Fibroblast of skin of right quadriceps (primary cell): ENCODE results near the gene DYNC2LI1.
"Not testable (repeated sequence)": the region's sequence is repeated elsewhere in the genome, so short reads cannot be mapped to it uniquely, and the experiment has no call there.

Experiments used
- DNase-seq: peaks from one replicate; pipeline ENCODE4 v3.0.0-alpha.2; 2013

Gene DYNC2LI1

DNA sequence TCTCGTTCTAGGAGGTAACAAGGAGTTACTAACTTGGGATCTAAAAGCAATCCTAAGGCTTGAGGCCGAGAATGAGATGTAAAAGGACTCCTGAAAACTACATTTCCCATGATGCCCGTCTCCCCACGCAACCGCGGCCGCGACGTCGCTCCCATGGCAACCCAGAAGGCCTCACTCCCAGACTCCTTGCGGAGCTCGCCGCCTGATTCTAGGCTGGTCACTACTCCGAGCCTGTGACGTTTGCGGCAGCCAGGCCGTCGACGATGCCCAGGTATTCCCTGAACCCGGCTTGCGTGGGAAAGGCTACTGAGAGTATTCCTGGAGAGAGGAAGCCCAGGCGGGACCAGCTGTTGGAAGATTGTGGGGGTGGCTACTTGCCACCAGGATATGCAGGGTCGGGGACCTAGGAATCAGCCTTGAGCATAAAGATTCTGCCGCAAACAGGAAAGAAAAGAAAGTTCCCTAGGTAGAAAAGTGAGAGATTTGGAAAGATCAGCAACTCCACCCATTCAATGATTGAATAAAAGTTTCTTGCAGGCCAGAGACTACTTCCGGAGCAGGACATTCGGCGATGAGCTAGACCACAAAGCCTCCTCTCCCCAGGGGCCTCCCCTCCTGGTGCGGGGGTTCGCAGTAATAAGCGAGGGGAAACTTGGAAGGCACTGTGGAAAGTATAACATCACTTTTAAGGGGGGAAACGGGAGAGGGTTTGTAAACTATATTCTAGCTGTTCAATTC lies at the start of gene DYNC2LI1:
Gene DYNC2LI1, plus strand, starts transcription at position 164 of the 738 bp plus-strand sequence. Its CDS starts 100 bp downstream, at position 264.
- DNase-seq, result peak; percentile 87

GRCh38 chr2:43724728-43725526 lies 48.9 kb upstream of the DYNC2LI1 start:
- DNase-seq, result no peak

- no peak for DNase-seq
These were observed 48.1 kb upstream of the DYNC2LI1 start for GRCh38 chr2:43725711-43726246.

DNA sequence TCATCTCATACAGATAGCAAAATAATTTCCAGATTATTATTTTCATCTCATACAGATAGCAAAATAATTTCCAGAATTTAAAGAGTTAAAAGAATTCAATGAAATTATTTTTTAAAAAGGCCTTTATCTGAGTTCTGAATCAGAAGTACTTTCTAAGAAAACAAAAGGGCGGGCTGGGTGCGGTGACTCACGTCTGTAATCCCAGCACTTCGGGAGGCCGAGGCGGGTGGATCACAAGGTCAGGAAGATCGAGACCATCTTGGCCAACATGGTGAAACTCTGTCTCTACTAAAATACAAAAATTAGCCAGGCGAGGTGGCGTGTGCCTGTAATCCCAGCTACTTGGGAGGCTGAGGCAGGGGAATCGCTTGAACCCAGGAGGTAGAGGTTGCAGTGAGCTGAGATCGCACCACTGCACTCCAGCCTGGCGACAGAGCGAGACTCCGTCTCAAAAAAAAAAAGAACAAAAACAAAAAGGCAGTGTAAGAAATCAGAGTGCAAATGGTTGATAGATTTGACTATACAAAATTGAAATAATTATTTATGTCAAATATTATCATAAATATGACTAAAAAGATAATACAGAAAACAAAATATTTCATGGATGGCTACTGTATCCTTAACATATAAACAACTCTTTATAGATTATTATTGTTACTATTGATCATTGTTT lies 46.7 kb upstream of the DYNC2LI1 start:
- DNase-seq, result not testable (repeated sequence)

GRCh38 chr2:43727634-43728014 lies 46.2 kb upstream of the DYNC2LI1 start:
- no peak for DNase-seq

DNA sequence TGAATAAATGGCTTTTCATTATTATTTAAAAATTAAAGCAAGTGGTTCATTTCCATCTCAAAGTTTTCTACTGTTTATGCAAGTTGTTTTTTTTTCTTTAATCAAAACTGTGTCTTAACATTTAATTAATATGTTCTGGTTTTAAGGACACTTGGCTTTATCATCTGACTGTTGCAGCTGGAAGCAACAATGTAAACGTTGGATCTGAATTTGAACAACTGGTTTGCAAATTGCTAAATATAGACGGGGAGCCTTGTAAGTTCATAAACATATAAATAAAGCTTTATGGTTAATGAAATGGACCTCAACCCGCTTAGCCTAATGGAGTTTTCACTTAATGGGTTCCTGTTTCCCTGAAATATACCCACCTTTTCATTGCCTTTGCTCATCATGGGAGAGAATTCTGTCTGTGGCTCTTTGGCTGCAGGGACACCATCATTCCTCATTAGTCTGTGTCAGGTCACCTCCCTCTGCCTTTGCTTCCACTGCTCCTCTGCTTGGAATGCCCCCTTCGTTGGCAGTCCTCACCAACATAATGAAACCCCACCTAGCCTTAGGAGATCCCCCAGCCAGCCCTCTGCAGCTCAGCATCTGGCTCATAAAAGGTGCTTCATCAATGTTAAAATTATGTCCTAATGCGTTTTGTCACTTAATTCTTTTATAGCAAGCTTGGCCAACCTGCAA lies 44.2 kb upstream of the DYNC2LI1 start:
- no peak for DNase-seq

DNA sequence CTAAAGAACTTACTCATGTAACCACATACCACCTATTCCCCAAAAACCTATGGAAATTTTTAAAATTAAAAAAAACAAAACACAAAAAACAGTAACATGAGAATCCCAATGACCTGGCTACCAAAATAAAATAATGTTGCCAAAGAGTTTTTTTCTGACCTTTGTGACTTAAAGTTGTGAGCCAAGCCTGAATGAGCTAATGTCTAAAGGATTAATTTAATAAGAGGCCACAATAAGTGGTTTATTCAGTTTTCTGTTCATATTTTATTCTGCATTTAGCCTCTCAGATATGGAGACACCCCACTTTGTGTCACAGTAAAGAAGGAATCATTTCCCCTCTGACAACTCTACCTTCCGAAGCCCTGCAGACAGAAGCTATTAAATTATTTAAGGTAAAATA lies 42.6 kb upstream of the DYNC2LI1 start:
- DNase-seq, result no peak

- DNase-seq, result no peak
These were observed 37.2 kb upstream of the DYNC2LI1 start for GRCh38 chr2:43736637-43737036.

DNA sequence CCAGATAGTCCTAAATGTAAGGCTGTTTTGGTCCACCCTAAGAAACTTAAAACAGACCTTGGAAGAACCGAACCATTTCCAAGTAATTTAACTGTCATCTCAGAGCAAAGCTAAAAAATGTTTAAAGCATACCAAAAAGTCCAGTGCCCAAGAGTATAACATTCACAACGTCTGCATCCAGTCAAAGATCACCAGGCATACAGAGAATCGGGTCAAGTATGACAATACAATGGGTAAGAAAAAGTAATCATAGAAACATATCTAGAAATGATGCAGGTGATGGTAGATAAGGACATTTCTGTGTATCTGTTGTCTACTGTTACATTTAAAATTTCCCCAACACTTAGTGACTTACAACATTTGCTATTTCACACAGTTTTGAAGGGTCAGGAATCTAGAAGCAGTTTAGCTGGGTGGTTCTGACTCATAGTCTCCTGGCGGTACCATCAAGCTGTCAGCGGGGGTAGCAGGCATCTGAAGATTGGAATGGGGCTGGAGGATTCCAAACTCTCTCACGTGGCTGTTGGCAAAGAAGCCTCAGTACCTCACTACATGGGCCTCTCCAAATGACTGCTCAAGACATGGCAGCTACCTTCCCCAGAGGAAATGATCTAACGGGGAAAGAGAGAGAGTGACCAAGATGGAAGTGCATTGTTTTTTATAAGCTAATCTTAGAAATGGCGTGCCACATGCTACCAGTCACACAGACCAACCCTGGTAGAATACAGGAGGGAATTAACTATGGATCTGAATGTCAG lies 36.6 kb upstream of the DYNC2LI1 start:
- DNase-seq, result peak; percentile 91

- DNase-seq, result no peak
These were observed 36.0 kb upstream of the DYNC2LI1 start for GRCh38 chr2:43737855-43738254.

GRCh38 chr2:43738257-43738656 lies 35.6 kb upstream of the DYNC2LI1 start:
- no peak for DNase-seq

DNA sequence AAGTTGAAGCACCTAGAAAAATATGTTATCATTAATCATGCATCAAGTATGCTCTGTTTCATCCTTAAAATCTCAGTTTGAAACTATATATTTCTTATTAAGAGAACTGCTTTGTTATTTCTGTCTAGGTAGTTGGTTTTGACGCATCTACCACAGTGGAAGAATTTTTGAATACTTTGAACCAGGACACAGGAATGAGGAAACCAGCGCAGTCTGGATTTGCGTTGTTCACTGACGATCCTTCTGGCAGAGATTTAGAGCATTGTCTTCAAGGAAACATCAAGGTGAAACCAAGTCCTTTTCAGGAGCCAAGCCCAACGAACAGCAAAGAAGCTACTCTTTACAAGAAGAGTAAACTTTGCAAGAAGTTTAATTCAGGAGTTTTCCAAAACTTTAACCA lies 30.1 kb upstream of the DYNC2LI1 start:
- no peak for DNase-seq

DNA sequence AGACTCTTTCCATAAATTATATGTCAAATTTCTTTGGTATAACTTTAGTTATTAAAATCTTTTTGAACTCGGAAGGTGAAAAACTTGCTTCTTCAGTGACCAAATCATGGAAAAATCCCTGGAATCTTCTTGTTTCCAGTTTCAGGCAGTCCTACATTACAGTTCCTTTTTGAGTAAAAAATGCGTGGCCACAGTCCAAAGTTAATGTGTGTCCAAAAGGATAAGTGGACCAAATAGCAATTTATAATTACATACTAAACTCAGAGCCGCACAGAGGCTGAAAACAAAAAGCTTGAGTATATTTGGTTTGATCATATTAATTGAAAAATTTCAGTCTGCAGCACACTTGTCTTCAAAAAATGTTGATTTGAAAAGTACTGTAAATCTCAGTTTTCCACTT lies 28.4 kb upstream of the DYNC2LI1 start:
- peak; percentile 70 for DNase-seq

- no peak for DNase-seq
These were observed 25.5 kb upstream of the DYNC2LI1 start for GRCh38 chr2:43748333-43748732.

- DNase-seq, result no peak
These were observed 24.3 kb upstream of the DYNC2LI1 start for GRCh38 chr2:43749583-43749982.

- DNase-seq, result no peak
These were observed 22.3 kb upstream of the DYNC2LI1 start for GRCh38 chr2:43751476-43751990.

- no peak for DNase-seq
These were observed 21.5 kb upstream of the DYNC2LI1 start for GRCh38 chr2:43752302-43752701.

DNA sequence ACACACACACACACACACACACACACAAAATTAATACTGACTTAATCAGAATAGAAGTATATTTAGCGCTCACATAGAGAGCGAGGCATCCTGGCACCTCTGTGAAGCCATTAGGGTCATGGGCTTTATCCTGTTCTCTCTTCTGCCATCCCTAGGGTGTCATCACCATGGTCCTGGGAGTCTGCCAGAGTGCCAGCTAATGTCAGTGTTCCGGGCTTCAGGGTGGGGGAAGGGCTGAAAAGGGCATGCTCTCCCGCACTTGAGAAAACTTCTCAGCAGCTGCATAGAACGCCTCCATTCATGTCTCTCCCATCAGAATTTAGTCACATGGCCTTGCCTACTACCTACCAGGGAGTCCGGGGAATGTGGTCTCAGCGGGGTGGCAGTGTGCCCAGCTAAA lies 19.7 kb upstream of the DYNC2LI1 start:
- no peak for DNase-seq

GRCh38 chr2:43758739-43759138 lies 15.1 kb upstream of the DYNC2LI1 start:
- DNase-seq, result no peak

GRCh38 chr2:43759195-43759594 lies 14.6 kb upstream of the DYNC2LI1 start:
- DNase-seq, result peak; percentile 75

- DNase-seq, result no peak
These were observed 11.6 kb upstream of the DYNC2LI1 start for GRCh38 chr2:43762286-43762685.

- no peak for DNase-seq
These were observed 10.7 kb upstream of the DYNC2LI1 start for GRCh38 chr2:43763091-43763490.
